GM13977 (cell line): ENCODE results near the gene SCRN2.

Experiments
- DNase-seq: peaks from one replicate; pipeline ENCODE4 v3.0.0; 2012; ENCODE audit warnings: low spot score
- CTCF ChIP-seq: IDR thresholded peaks from 2 replicates; pipeline ENCODE4 v1.5.1; 2012; ENCODE audit warnings: mild to moderate bottlenecking, control low read depth; ENCODE audit not compliant: insufficient read depth; ENCODE audit errors: extremely low read depth, missing control alignments
- in situ Hi-C: fragments of 300-500 bp; cut with MboI; formaldehyde crosslinking; loops from one replicate; pipeline ENCODE4 v1.12.0; 2022; ENCODE audit warnings: low sequenced_read_pairs, low pct_unique_long_range_greater_than_20kb, mixed read lengths, inconsistent platforms; ENCODE audit not compliant: unreplicated experiment

SCRN2 gene

GRCh38 chr17:47862621-47863440, 21.8 kb upstream of the SCRN2 start:
- in situ Hi-C loops, result no loop called here
- no peak for DNase-seq
- TF ChIP-seq CTCF, result no peak

- in situ Hi-C loops, result no loop called here
- DNase-seq, result no peak
- TF ChIP-seq CTCF, result no peak
Observed at GRCh38 chr17:47860386-47860785, 19.3 kb upstream of the SCRN2 start.

- in situ Hi-C loops, result no loop called here
- DNase-seq, result no peak
- no peak for TF ChIP-seq CTCF
Observed at GRCh38 chr17:47857551-47858455, 16.7 kb upstream of the SCRN2 start.

- DNase-seq, result no peak
- in situ Hi-C loops, result no loop called here
- no peak for TF ChIP-seq CTCF
Observed at GRCh38 chr17:47856830-47857229, 15.8 kb upstream of the SCRN2 start.

- no peak for TF ChIP-seq CTCF
- no peak for DNase-seq
- in situ Hi-C loops, result no loop called here
Observed at GRCh38 chr17:47855737-47856136, 14.7 kb upstream of the SCRN2 start.

- no peak for TF ChIP-seq CTCF
- in situ Hi-C loops, result no loop called here
- no peak for DNase-seq
Observed at GRCh38 chr17:47853616-47854015, 12.5 kb upstream of the SCRN2 start.
